Keratinocyte (primary cell): ENCODE data around the gene TDP1. TPM values are rescaled to one million over a fixed set of nuclear protein-coding genes. Genes with fewer than 3 reads are reported as not detected.

ENCODE experiments used
- DNase-seq: peaks from one replicate; pipeline ENCODE4 v3.0.0-alpha.2; 2011; ENCODE audit warnings: low read depth, missing footprints, low spot score
- FAIRE-seq: peaks from 2 replicates; lab custom pipeline; 2011; peaks lifted over from hg19 to GRCh38; lab: Jason Lieb, UNC
- H2AFZ ChIP-seq: 2 replicates; pipeline ENCODE4 v1.6.0; 2012; ENCODE audit warnings: low read length, control low read depth, inconsistent platforms; ENCODE audit not compliant: control insufficient read depth
- H3K27ac ChIP-seq: 2 replicates; pipeline ENCODE4 v1.5.1; 2011; ENCODE audit warnings: low read length; ENCODE audit not compliant: control insufficient read depth, insufficient read depth
- H3K27me3 ChIP-seq: 3 replicates; pipeline ENCODE4 v1.6.0; 2011; ENCODE audit warnings: low read length; ENCODE audit not compliant: control insufficient read depth, insufficient read depth; ENCODE audit errors: extremely low read depth
- H3K36me3 ChIP-seq, 2 experiments: 2 replicates in 1 of 2; 3 replicates in 1 of 2; pipeline ENCODE4 v1.5.1; 2011; ENCODE audit warnings: low read length in 2 of 2, mild to moderate bottlenecking in 1 of 2; ENCODE audit not compliant: control insufficient read depth in 2 of 2, insufficient read depth in 2 of 2; ENCODE audit errors: extremely low read depth in 1 of 2
- H3K4me1 ChIP-seq: 3 replicates; pipeline ENCODE4 v1.5.1; 2011; ENCODE audit warnings: low read length; ENCODE audit not compliant: control insufficient read depth, insufficient read depth; ENCODE audit errors: extremely low read depth
- H3K4me2 ChIP-seq: 3 replicates; pipeline ENCODE4 v1.6.0; 2011; ENCODE audit warnings: low read depth, low read length; ENCODE audit not compliant: control insufficient read depth, insufficient read depth; ENCODE audit errors: extremely low read depth
- H3K4me3 ChIP-seq, 3 experiments: fragments of 200-600 bp in 1 of 3; sonication (generic) in 1 of 3; 2 replicates in 2 of 3; 3 replicates in 1 of 3; pipeline ENCODE4 v1.5.1; 2011 to 2016; ENCODE audit warnings: low read length in 3 of 3, mild to moderate bottlenecking in 3 of 3, control low read depth in 2 of 3, inconsistent platforms in 1 of 3, low read depth in 1 of 3, mixed read lengths in 1 of 3, mixed run types in 1 of 3, moderate library complexity in 1 of 3; ENCODE audit not compliant: control insufficient read depth in 2 of 3, insufficient read depth in 2 of 3; ENCODE audit errors: extremely low read depth in 1 of 3
- H3K79me2 ChIP-seq: 2 replicates; pipeline ENCODE4 v1.6.0; 2012; ENCODE audit warnings: low read length; ENCODE audit not compliant: control insufficient read depth, insufficient read depth
- H3K9ac ChIP-seq: 3 replicates; pipeline ENCODE4 v1.6.0; 2011; ENCODE audit warnings: low read length; ENCODE audit not compliant: control insufficient read depth, insufficient read depth; ENCODE audit errors: extremely low read depth
- H3K9me1 ChIP-seq: 3 replicates; pipeline ENCODE4 v1.6.0; 2011; ENCODE audit warnings: low read length; ENCODE audit not compliant: control insufficient read depth, insufficient read depth; ENCODE audit errors: extremely low read depth
- H3K9me3 ChIP-seq: 2 replicates; pipeline ENCODE4 v1.5.1; 2012; ENCODE audit warnings: low read depth, low read length; ENCODE audit not compliant: control insufficient read depth
- H4K20me1 ChIP-seq: 3 replicates; pipeline ENCODE4 v1.6.0; 2011; ENCODE audit warnings: low read length; ENCODE audit not compliant: control insufficient read depth, insufficient read depth; ENCODE audit errors: extremely low read depth
- EZH2 ChIP-seq: IDR thresholded peaks from one replicate; pipeline ENCODE4 v1.6.1; 2012; ENCODE audit warnings: inconsistent platforms, mild to moderate bottlenecking, low read length, moderate library complexity
- dilution Hi-C: fragments of 300-500 bp; cut with MboI; formaldehyde crosslinking; loops from one replicate; pipeline ENCODE4 v1.7.0; 2020; ENCODE audit warnings: low sequenced_read_pairs; ENCODE audit not compliant: extremely low pct_ligation_motif_present
- polyA plus RNA-seq, 5 experiments: library from polyadenylated mRNA; depleted of rRNA in 3 of 5; stranded (reverse) in 3 of 5; stranded (forward) in 1 of 5; unstranded in 1 of 5; fragments of >200 nt; gene quantifications; 1 replicate in 1 of 5; 2 replicates in 3 of 5; 3 replicates in 1 of 5; pipeline versions ENCODE4 v1.2.1 to v1.2.3, GENCODE V29; 2011 to 2012; ENCODE audit warnings: missing spikeins in 2 of 5, low read depth in 1 of 5, low replicate concordance in 1 of 5
- TF ChIP-seq, protein P1 (sequence below), 3 experiments: IDR thresholded peaks in 1 of 3; conservative IDR thresholded peaks in 1 of 3; optimal IDR thresholded peaks in 1 of 3; 2 replicates in 2 of 3; 3 replicates in 1 of 3; pipeline versions ENCODE3 to v1.5.1; 2011; ENCODE audit warnings: low read length in 3 of 3, mild to moderate bottlenecking in 3 of 3, moderate library complexity in 2 of 3, control low read depth in 1 of 3, inconsistent platforms in 1 of 3; ENCODE audit not compliant: insufficient read depth in 2 of 3; ENCODE audit errors: extremely low read depth in 1 of 3

Gene TDP1
- polyA plus RNA-seq, 1 donor (not counting 4 experiments of a cell fraction or from before 2014, with no cell fraction given), result 24.9 TPM

DNA sequence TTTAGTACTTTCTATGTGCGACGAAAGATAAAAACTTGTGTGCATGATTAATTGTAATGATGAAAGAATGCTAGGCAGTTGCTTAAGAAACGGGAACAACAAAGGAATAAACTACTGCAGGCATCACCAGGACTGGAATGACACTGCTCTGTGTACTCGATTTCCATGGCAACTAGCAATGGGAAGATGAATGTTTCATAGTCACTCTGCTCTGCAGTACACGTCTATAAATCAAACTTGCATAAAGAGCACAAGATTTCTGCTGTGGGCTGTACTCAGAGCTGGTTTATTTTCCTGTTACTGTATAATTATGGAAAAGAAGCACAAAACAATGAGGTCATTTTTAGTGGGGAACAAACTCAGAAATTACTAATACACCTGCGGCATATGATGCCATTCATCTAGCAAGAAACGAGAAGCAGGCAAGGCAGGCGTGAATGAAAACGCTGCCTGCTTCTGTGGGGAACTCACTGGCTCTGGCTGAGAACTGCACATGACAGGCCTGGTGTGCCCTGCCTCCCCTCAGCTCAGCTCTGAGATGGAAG, 43.0 kb upstream of the TDP1 start:
- no peaks in the 10 kb centered on the region for H3K79me2 ChIP-seq
- TF ChIP-seq EZH2, result no peak
- TF ChIP-seq, protein P1, sequence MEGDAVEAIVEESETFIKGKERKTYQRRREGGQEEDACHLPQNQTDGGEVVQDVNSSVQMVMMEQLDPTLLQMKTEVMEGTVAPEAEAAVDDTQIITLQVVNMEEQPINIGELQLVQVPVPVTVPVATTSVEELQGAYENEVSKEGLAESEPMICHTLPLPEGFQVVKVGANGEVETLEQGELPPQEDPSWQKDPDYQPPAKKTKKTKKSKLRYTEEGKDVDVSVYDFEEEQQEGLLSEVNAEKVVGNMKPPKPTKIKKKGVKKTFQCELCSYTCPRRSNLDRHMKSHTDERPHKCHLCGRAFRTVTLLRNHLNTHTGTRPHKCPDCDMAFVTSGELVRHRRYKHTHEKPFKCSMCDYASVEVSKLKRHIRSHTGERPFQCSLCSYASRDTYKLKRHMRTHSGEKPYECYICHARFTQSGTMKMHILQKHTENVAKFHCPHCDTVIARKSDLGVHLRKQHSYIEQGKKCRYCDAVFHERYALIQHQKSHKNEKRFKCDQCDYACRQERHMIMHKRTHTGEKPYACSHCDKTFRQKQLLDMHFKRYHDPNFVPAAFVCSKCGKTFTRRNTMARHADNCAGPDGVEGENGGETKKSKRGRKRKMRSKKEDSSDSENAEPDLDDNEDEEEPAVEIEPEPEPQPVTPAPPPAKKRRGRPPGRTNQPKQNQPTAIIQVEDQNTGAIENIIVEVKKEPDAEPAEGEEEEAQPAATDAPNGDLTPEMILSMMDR (optimal IDR thresholded peaks at IDR 0.05 in 1 of 3, IDR thresholded peaks at IDR 0.05 in 1 of 3, conservative IDR thresholded peaks at IDR 0.05 in 1 of 3; ENCODE audit: extremely low read depth in 1 of 3, insufficient read depth in 2 of 3, low read length in 3 of 3), result no peak
- H3K9me1 ChIP-seq, result no peaks in the 10 kb centered on the region
- dilution Hi-C loops, result no loop called here
- DNase-seq (peak; percentile 57), FAIRE-seq (peak; percentile 79)
- H3K27ac ChIP-seq, result peak overlapping the region; percentile 71
- H4K20me1 ChIP-seq, result no peaks in the 10 kb centered on the region
- H2AFZ ChIP-seq, result no peak overlapping the region
- peaks cover 26% of the 10 kb centered on the region for H3K4me1 ChIP-seq
- peak overlapping the region; percentile 36 for H3K4me2 ChIP-seq
- no peak overlapping the region for H3K4me3 ChIP-seq
- no peaks in the 10 kb centered on the region for H3K36me3 ChIP-seq
- H3K9me3 ChIP-seq, result no peaks in the 10 kb centered on the region
- H3K27me3 ChIP-seq, result no peaks in the 10 kb centered on the region
- H3K9ac ChIP-seq, result peak overlapping the region; percentile 55

DNA sequence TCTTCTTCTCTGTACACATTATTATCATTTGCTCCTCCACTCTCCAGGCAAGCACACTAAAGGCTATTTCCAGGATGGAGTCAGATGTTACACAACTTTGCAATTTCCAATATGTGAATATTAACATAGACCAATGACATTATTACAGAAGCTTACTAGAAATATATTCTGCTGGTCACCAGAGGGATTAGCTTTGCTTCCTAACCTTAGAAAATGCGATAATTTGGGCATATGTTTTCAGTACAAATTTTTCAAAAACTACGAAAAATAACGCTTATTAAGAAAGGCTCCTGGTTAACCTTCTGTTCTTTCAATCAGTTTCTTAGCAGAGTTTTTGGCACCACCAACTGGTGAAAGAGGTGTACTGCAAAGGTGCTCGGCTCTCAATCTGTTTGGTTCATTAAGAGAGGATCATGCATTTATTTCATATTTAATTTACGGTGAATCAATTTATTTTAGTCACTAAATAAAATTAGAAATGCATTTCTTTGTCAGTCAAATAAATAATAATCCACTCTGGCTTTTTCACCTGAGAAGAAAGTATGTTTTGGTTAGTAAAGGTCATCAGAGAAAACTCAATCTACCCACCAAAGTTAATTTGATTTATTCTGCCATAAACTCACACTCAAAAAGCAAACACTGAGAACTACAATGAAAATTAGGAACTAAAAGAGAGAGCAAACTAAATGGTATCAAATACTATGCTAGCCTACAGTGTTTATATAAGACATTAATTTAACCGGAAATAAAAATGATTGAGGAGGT, 40.4 kb upstream of the TDP1 start:
- FAIRE-seq (no peak), DNase-seq (peak; percentile 50)
- Histone ChIP-seq H3K79me2 (no peaks in the 10 kb centered on the region), H3K9ac (no peak overlapping the region), H3K27ac (peak overlapping the region; percentile 28), H3K27me3 (no peaks in the 10 kb centered on the region), H3K4me3 (no peak overlapping the region), H3K36me3 (no peaks in the 10 kb centered on the region), H2AFZ (no peak overlapping the region), H3K9me3 (no peaks in the 10 kb centered on the region), H3K4me2 (no peak overlapping the region), H3K9me1 (no peaks in the 10 kb centered on the region), H4K20me1 (no peaks in the 10 kb centered on the region), H3K4me1 (peaks cover 26% of the 10 kb centered on the region)
- no peak for TF ChIP-seq EZH2
- TF ChIP-seq, protein P1 (optimal IDR thresholded peaks at IDR 0.05 in 1 of 3, IDR thresholded peaks at IDR 0.05 in 1 of 3, conservative IDR thresholded peaks at IDR 0.05 in 1 of 3; ENCODE audit: extremely low read depth in 1 of 3, insufficient read depth in 2 of 3, low read length in 3 of 3), result peak; percentile 55 to 91 (median 77)
- dilution Hi-C loops, result no loop called here
